AG04449 (cell line): ENCODE data around the gene NAALADL2.

Experiments used
- CTCF ChIA-PET: fragments of 350-600 bp; formaldehyde crosslinking; extraction: SDS; loops from one replicate; lab custom pipeline; 2021; ENCODE audit warnings: antibody characterized with exemption; lab: Yijun Ruan, JAX
- POLR2A ChIA-PET: fragments of 400-600, 350-600 bp; formaldehyde crosslinking; extraction: SDS; loops from one replicate; lab custom pipeline; 2020; ENCODE audit warnings: antibody characterized with exemption, inconsistent platforms; lab: Yijun Ruan, JAX
- DNase-seq: peaks from one replicate; pipeline ENCODE4 v3.0.0-alpha.2; 2010; ENCODE audit warnings: low read depth, low spot score
- H3K4me3 ChIP-seq: 2 replicates; pipeline ENCODE4 v1.5.1; 2011; ENCODE audit warnings: low read depth, mild to moderate bottlenecking, control low read depth, low read length
- CTCF ChIP-seq: IDR thresholded peaks from one replicate; pipeline ENCODE4 v1.5.1; 2011; ENCODE audit warnings: mild to moderate bottlenecking, moderate library complexity, low read length, control low read depth, inconsistent platforms; ENCODE audit not compliant: insufficient read depth; ENCODE audit errors: missing control alignments

The NAALADL2 gene

GRCh38 chr3:175479175-175479574, 620.0 kb downstream of the NAALADL2 start:
- DNase-seq: no peak
- CTCF ChIA-PET: no interaction called here
- no peak overlapping the region for H3K4me3 ChIP-seq
- POLR2A ChIA-PET: no interaction called here
- TF ChIP-seq CTCF: no peak

DNA sequence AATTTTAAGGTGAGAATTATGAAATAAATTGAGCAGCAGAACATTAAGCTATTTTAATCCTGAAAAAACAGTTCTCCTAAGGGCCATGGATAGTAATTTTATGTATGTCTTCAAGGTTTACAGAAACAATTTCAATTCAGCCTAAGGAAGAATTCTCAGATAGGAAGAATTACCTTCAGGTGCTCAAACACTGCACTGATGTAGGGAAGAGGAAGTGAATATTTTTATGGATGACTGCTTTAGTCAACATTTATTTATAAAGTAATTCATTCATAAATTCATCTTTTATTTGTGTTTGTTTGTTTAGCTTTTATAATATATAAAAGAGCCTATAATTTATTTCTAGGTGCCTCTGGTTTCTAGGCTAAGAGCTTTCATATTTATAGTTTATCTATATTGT, 620.7 kb downstream of the NAALADL2 start:
- H3K4me3 ChIP-seq: no peak overlapping the region
- no peak for DNase-seq
- POLR2A ChIA-PET: no interaction called here
- no peak for TF ChIP-seq CTCF
- CTCF ChIA-PET: no interaction called here

DNA sequence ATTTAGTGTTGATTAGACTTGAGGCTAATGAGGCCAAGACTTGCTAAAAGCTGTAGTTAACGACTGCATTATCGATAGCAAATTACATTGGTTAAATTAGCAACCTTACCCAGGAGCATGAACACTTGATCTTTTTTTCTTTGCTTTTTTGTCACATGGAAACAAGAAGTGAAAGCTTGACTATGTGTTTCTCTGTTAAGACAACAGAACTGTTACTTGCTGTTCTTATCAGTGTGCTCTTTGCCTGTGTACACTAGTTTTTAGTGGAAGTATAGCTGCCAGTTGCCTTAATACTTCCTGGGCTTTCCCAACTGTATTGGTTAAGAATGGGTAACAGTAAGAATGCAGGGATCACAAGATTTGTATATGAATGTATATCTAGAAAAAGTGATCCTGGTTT, 625.5 kb downstream of the NAALADL2 start:
- DNase-seq: no peak
- no peak for TF ChIP-seq CTCF
- ChIA-PET CTCF (no interaction called here), POLR2A (no interaction called here)
- H3K4me3 ChIP-seq: no peak overlapping the region

- ChIA-PET CTCF (interaction anchor here (0.8 kb wide), 1 partner anchor 12 kb away, joined by 4 read pairs; no protein-coding TSS in a partner anchor), POLR2A (no interaction called here)
Observed at GRCh38 chr3:175485436-175485835, 626.3 kb downstream of the NAALADL2 start.

GRCh38 chr3:175486255-175486654, 627.1 kb downstream of the NAALADL2 start:
- CTCF ChIA-PET: no interaction called here

More at GRCh38 chr3:175485436-175485835, 626.3 kb downstream of the NAALADL2 start:
- H3K4me3 ChIP-seq: no peak overlapping the region
- no peak for DNase-seq
- no peak for TF ChIP-seq CTCF

GRCh38 chr3:175489406-175489805, 630.3 kb downstream of the NAALADL2 start:
- H3K4me3 ChIP-seq: no peak overlapping the region
- no peak for TF ChIP-seq CTCF
- ChIA-PET POLR2A (no interaction called here), CTCF (no interaction called here)
- DNase-seq: no peak

More at GRCh38 chr3:175486255-175486654, 627.1 kb downstream of the NAALADL2 start:
- H3K4me3 ChIP-seq: no peak overlapping the region
- POLR2A ChIA-PET: no interaction called here
- no peak for DNase-seq
- TF ChIP-seq CTCF: no peak
